Activated CD8-positive, alpha-beta memory T cell treated with anti-CD3 and anti-CD28 coated beads for 36 hours (primary cell): ENCODE data around the gene CREBBP. TPM values are rescaled to one million over a fixed set of nuclear protein-coding genes. Genes with fewer than 3 reads are reported as not detected.

Experiments used
- CTCF ChIA-PET: fragments of 350-600 bp; sonication (Branson Sonifier 250); formaldehyde crosslinking; loops from one replicate; lab custom pipeline; 2021; ENCODE audit warnings: antibody characterized with exemption; lab: Charles Lee
- POLR2A ChIA-PET: fragments of 350-600 bp; sonication (Branson Sonifier 250); formaldehyde crosslinking; loops from one replicate; lab custom pipeline; 2021; ENCODE audit warnings: antibody characterized with exemption; lab: Charles Lee
- total RNA-seq, 2 experiments: library from RNA; stranded (reverse); gene quantifications; one replicate each; pipeline ENCODE4 v1.2.3, GENCODE V29; 2021

The CREBBP gene
- total RNA-seq, 2 experiments from 2014 or later, result 31.6 to 31.9 TPM

DNA sequence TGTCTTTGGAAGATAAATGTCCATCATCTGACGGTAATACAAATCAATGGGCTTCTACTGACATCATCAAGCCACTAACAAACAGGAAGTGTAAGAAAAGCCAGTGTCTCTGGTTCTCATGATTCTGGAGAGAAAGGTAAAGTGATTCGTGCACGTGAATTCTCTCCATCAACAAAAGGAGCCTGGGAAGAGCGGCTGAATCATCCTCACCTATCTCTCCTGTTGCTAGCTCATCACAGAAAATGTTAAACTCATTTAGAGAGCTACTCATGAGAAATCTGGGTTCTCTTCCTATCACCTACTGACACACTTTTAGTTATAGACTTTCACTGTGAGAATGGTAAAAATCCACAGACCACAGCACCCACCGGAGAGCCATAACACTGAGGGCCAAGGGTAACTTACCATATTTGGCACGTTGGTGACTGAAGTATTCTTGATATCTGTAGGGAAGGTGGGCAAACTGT, 70.3 kb downstream of the CREBBP start:
- POLR2A ChIA-PET, result interaction anchor here (1.5 kb wide), 1 partner anchor 70 kb away, joined by 5 read pairs; the partner anchor contains the start of gene CREBBP
- CTCF ChIA-PET, result interaction anchor here (1.3 kb wide), 1 partner anchor 14 kb away, joined by 3 read pairs; no protein-coding TSS in a partner anchor

DNA sequence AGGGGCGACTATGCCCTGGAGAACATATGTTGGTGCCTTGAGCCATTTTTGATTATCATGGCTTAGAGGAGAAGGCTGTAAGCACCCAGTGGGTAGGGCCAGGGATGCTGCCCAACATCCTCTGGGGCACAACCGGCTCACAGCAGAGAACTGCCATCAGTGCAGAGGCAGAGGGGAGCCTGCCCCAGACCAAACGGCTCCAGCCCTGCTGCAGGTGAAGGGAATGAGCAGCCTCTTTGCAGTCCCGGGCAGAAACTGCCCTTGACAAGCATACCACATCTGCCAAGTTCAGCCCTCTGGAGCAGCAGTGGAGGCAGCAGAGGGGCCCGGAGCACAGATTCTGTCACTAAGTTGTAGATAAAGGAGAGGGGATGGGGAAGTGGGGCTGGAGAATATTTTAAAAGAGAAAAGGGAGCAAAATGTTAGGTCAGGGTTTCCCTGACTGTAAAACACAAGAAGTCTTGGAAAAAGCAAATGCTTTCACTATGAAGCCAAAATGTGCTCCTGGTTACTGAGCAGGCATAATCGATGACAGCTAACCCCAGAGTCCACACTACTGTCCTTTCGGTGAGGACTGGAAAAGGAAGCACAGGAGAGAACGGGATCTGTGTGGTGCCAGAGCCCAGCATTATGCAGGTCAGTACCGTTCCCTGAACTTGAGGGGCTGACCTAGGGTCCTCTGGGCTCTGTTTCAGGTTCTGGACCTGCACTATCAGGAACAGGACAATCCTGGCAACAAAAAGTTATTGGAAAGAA, 72.0 kb downstream of the CREBBP start:
- ChIA-PET POLR2A (no interaction called here), CTCF (no interaction called here)

DNA sequence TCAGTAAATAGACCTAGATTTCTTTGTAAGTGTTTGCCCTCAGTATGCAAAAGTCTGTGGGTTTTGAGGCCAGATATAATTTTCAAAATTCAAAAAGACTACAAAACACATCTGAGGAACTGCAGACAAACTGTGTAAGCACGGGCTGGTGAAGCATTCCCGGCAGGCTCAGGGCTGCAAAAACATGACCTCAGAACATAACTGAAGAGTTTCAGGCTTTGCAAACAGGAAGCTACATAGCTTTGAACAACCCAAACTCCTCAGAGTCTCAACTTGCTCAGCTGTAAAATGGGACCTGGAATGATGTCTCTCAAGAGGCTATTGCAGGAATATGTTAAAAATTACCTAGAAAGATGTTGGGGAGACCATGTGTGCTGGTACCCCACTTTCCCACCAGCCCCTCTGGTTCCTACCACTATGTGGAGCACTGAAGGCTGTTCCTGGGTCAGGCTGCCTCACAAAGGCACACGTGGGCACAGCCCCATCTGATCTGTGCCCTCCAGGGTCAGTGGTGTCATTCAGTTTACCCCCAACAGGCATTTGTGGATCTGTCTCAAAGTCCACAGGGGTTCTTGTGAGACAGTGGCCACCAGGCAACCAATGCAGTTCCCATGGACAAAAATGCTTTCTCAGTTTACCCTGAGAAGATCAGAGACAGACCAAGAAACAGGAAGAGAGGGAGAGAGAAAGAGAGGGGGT, 72.9 kb downstream of the CREBBP start:
- ChIA-PET CTCF (interaction anchor here (1.0 kb wide), 1 partner anchor 132 kb away, joined by 4 read pairs; no protein-coding TSS in a partner anchor), POLR2A (interaction anchor here (0.6 kb wide), 1 partner anchor 596 kb away, joined by 4 read pairs; no protein-coding TSS in a partner anchor)

DNA sequence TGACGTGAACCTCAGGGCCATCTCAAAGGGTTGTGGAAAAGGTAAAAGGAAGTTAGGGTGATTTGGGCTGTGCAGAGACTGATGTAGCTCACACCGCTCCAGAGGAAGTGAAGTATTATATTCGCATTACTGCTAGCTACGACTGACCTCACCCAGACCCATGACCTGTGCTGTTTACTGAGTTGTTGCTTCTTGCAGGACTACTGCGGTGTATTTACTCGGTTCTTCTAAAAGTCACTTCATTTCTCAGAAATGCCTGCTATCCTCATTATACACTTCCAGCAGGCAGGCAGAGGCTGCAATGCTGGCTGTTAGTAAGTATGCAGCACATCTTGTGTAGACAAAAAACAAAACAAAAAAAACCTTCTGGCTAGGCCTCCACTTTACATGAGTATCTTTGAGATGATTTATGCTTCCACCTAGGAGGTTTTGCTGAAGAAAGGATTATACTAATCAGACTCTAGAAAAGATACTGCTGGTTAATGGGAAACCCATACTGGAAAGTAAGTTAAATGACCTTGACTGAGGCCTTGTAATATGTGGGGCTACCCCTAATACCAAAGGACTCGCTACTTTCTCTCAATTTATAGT, 76.0 kb downstream of the CREBBP start:
- ChIA-PET POLR2A (no interaction called here), CTCF (no interaction called here)

DNA sequence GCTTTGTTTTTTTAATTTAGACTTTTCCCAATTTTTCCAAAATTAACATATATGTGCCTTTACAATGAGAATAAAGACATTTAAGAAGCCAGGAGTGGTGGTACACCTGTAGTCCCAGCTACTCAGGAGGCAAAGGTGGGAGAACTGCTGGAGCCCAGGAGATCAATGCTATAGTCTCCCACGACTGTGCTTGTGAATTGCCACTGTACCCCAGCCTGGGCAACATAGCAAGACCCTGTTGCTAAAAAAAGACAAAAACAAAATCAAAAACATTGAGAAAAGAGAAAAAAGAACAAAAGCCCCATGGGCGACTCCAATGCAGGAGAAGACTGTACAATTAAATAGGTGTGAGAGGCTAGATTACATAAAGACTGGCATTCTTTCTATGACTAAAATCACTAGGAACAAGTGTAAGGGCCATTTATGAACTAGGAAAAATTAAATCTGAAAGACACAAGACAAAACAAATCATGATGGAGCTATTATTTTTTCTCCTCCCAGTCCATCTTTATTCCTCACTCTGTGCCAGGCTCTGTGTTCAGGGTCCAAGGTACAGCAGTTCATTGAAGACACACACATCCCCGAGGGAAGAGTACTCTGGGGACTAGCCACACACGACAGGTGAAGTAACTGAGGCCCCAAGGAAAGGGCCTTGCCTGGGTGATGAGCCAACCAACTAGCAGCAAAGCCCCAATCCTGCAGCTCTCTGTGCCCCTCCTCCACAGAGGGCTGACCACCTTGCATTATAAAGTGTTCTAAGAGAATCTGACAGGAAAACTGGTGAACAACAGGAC, 79.8 kb downstream of the CREBBP start:
- ChIA-PET POLR2A (no interaction called here), CTCF (no interaction called here)

DNA sequence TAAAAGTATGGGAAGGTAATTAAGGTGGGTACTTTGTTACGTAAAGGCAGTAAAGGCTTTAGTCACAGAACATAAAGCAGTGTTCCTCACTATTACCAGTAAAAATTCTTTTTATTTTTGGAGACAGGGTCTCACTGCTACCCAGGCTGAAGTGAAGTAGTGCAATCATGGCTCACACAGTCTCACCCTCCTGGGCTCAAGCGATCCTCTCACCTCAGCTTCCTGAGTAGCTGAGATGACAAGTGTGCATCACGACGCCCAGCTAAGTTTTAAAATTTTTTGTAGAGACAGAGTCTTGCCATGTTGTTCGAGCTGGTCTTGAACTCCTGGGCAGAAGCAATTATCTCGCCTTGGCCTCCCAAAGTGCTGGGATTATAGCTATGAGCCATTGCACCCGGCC, 80.5 kb downstream of the CREBBP start:
- ChIA-PET CTCF (no interaction called here), POLR2A (no interaction called here)

DNA sequence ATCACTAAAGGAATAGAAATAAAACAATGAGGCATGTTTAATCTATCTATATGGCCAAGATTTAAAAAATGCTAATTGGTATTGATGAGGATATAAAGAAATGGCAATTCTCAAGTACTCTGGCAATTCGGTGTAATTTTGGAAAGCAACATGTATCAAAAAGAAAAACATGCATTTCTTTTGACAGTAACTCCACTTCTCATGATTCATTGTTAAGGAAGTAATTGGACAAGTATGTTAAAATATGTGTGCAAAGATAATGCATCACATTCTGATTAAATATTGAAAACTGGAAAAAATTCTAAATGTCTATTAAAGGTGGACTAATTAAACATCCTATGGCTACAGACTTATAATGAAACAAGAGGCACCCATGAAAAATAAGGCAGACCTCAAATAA, 81.2 kb downstream of the CREBBP start:
- CTCF ChIA-PET, result no interaction called here
- POLR2A ChIA-PET, result no interaction called here

DNA sequence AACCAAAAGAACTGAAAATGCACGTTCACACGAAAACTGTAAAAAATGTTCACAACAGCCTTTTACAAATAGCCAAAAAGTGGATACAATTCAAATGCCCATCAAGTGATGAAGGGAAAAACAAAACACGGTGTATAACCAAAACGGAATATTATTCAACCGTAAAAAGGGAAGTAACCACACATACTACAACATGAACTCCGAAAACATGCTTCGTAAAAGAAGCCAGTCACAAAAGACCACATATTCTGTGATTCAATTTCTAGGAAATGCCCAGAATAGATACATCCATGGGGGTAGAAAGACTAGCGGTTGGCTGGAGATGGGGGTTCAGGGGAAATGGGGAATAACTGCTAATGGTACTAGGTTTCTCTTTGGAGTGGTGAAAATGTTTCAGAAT, 81.7 kb downstream of the CREBBP start:
- POLR2A ChIA-PET, result no interaction called here
- CTCF ChIA-PET, result no interaction called here

DNA sequence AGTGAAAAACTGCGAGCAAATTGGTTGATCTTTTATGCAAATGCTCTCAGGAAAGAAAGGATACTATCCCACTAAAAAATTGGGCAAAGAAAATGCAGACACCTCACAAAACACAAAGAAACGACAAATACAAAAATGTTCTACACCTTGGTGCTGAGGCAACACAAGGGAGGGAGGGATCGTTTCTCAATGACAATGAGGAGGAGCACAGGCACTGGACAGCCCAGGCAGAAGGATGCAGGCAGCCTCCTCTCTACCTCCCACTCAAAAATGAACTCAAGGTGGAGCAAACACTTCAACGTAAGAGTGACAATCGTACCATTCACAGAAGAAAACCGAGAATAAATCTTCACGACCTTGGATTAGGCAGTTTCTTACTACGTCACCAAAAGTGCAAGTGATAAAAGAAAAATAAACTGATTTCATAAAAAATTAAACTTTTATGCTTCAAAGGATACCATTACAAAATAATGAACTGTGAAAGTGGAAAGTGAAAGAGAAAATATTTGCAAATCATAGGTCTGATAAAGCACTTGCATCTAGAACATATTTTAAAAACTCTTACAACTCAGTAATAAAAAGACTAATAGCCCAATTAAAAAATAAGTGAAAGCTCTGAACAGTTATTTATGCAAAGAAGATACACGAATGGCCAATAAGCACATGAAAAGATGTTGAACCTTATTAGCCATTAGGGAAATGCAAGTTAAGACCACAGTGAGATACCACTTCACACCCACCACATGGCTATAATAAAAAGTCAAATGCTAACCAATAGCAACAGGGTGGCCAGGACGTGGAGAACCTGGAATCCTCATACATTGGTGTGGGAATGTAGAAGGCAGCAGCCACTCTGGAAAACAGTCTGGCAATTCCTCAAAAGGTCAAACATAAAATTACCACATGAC, 82.4 kb downstream of the CREBBP start:
- ChIA-PET CTCF (no interaction called here), POLR2A (no interaction called here)

DNA sequence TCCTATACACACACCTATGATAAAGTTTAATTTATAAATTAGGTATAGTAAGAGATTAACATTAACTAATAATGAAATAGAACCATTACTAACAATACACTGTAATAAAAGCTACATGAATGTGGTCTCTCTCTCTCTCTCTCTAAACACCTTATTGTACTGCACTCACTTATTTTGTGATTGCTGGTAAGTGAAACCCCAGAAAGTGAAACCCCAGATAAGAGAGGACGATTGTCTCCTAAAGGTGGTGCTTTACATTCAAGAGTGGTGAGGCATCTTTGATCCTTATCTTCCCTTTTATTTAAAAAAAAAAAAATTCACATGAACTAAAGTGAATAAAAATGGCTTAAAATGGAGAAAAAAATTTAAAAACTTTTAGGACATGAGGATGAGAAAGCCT, 83.0 kb downstream of the CREBBP start:
- CTCF ChIA-PET, result no interaction called here
- POLR2A ChIA-PET, result interaction anchor here (0.7 kb wide), 1 partner anchor 55 kb away, joined by 3 read pairs; no protein-coding TSS in a partner anchor

DNA sequence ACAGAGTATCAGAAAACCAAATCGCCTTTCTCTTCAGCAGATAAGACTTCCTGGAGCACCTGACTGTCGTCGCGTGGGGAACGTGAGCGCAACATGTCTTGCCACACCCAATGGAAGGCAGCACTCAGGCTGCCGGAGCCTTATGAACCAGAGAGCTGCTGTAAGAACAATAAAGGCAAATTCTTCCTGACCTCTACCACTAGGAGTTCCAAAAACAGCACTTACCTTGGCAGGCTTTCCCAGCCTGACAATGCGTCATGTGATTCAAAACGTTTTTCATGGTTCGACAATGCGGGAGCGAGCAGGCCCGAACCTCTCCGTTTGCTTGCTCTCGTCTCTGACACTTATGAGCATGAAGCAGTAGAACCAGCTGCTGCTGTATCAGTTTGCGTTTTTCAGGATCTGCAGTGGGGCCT, 87.3 kb downstream of the CREBBP start:
- ChIA-PET POLR2A (no interaction called here), CTCF (interaction anchor here (1.0 kb wide), 1 partner anchor 86 kb away, joined by 3 read pairs; no protein-coding TSS in a partner anchor)

DNA sequence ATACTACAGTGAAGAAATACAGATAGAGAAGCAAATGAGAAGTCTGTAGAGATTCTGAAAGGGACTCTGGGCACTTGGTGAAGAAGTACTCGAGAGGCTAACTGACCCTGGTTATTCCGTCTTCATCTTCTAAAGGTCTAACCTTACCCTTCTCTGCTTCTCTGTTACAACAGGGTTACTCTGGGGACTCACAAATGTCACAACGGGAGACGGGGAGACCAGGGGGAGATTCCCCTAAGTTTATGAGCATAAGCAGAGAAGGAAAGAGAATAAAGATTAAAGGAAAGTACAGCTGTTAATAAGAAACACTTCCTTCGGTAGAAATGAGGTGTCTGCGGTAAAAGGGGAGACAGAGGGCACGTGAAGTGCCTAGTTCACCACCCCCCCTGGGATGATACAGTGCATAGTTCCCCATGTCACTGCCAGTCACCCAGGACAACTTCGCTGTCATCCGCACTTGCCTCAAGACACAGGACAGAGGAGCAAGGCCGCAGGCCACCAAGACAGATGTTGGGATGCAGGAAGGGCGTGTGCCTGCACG, 88.0 kb downstream of the CREBBP start:
- POLR2A ChIA-PET, result no interaction called here

DNA sequence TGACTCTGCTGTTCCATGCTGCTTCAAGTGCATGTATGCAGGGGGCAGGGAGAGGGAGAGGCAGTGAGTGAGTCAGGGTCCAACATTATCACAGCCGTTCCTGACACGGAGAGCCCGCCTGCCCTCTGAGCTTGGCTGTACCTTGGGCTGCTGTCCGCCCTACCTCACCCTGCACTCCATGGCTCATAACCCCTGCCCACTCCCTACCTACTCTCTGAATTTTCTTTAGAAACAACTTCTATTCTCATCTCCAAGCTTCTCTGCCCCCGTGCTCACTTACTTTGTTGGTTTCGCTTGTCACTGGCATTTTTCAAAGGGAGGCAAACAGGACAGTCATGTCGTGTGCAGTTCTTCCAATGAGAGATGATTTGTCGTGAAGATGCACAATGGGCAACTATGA, 88.8 kb downstream of the CREBBP start:
- ChIA-PET CTCF (no interaction called here), POLR2A (no interaction called here)

More for the DNA sequence above, 88.0 kb downstream of the CREBBP start:
- CTCF ChIA-PET, result interaction anchor here (1.0 kb wide), 1 partner anchor 86 kb away, joined by 3 read pairs; no protein-coding TSS in a partner anchor

DNA sequence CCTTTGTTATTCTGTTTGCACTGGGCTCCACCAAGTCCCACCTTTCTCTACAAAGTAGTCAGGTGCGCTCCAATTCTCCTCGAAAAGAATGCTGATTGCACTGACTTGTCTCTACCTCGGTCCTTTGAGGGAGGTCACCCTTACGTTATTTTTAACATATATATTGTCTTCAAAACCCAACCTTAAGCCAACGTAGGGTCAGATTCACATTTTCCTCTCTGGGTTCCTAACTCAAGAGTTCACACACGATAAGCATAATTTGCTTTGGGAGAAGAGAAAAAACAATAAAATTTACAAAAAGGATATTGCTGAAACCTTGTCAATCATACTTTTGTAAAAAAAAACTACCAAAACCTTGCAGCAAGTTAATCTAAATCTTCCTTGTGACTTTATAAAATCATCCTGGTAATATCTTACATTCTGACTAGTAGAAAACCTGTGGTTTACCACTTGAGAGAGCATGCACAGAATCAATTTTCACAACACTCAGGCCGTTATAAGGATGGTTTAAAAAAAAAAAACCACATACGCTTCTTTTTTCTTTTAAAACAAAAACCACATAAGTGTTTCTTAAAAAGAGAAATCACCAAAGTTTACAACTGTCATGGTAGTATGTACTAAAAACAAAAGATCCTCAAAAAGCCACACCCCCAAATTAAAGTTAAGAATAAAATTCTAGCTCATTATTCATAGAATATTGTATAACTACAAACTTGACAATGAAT, 91.0 kb downstream of the CREBBP start:
- POLR2A ChIA-PET, result no interaction called here
- CTCF ChIA-PET, result no interaction called here

DNA sequence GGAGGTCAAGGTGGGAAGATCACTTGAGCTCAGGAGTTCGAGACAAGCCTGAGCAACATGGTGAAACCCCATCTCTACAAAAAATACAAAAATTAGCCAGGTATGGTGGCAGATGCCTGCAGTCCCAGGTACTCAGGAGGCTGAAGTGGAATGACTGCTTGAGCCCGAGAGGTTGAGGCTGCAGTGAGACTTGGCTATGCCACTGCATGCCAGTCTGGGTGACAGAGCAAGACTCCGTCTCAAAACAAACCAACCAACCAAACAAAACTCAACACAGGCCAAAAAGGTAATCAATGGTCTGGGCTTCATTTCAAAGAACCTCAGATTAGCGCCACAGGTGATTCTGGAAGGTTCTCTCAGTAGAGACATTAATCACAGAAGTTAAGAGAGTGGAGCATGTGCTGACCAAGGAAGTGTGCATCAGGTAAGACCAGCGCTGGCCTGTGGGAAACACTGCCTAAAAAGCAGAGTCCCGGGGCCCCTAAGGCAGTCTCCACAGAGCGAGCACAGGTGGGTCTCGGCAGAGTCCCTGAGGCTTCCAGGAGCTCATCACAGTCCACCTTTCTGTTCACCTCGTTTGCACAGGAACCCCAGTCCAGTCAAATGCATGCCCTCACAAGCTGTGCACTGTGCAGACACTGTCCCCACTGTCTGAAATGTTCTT, 91.7 kb downstream of the CREBBP start:
- ChIA-PET POLR2A (no interaction called here), CTCF (no interaction called here)

DNA sequence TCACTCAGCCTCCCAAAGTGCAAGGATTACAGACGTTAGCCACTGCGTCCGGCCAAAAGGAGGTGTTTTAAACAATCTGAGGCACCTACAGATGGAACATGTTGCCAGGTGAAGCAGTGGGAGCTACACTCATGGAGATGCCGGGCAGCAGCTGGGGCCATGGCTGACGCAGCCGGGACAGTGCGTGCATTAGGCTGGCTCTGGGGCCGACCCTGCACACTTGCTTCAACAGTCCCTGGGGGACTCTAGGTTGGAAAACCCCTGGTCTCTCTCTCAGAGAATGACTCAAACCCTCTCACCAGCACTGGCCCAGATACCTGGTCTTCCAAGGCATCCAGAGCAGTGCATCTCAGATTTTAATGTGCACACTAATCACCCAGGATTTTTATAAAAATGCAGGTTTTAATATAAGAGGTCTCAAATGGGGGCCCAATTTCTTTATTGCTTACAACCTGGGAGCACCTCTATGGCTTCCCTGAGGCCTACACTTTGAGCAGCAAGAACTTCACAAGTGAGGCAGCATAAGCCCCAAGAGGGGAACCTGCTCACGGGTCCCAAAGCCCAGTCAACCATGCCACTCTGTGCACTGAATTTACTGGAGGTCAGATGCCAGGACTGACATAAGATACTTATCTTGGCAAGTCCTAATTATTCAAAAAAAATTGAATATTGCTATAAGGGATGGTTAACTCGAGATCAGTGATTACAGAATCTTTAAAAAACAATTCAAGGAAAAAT, 92.4 kb downstream of the CREBBP start:
- ChIA-PET POLR2A (no interaction called here), CTCF (no interaction called here)
